Measurements from ENCODE around the gene ABHD1. TPM values are rescaled to one million over a fixed set of nuclear protein-coding genes. Genes with fewer than 3 reads are reported as not detected.

Gene ABHD1
- total and polyA plus RNA-seq, 9 donors, result 0.86 to 2.4 (median 1.5) TPM; not detected in 2

GRCh38 chr2:27179344-27180000 is 55.9 kb downstream of the ABHD1 start:
- no peaks in the 10 kb centered on the region for H3K9me3 ChIP-seq
- peak overlapping the region in 1 of 2 donors; percentile 13 for H3K27ac ChIP-seq

More at GRCh38 chr2:27179344-27180000, 55.9 kb downstream of the ABHD1 start:
- TF ChIP-seq EP300 (IDR thresholded peaks at IDR 0.05) (no peak), POLR2A (IDR thresholded peaks at IDR 0.05) (no peak), CTCF (IDR thresholded peaks at IDR 0.05) (no peak)
- intact Hi-C loops (cut with DNase I), result no loop called here
- no peak for DNase-seq
- no peaks in the 10 kb centered on the region for H3K27me3 ChIP-seq
- H3K4me1 ChIP-seq (ENCODE audit: insufficient read depth), result peaks cover 19% of the 10 kb centered on the region
- no peak overlapping the region for H3K4me3 ChIP-seq
- no peaks in the 10 kb centered on the region for H3K36me3 ChIP-seq
- 31 to 49% (median 35%) methylated on average over 3 of the region's 3 CpGs for WGBS, 3 donors

Other genes with a start within 250 kb of the ABHD1 start
- 10 to 100 TPM; 23.8 to 51.8 (median 34.0) TPM for gene MAPRE3, start 153.2 kb upstream of the ABHD1 start, total RNA-seq
- gene MAPRE3, start 153.2 kb upstream of the ABHD1 start, polyA plus RNA-seq, result 10 to 100 TPM; 34.3 to 45.4 TPM
- 100 to 1,000 TPM in 1 of 7 donors, 10 to 100 TPM in 6; 26.5 to 101 (median 73.9) TPM for gene TMEM214, start 90.8 kb upstream of the ABHD1 start, total RNA-seq
- 10 to 100 TPM; 41.7 to 66.2 TPM for gene TMEM214, start 90.8 kb upstream of the ABHD1 start, polyA plus RNA-seq
- 10 to 100 TPM; 11.7 to 26.9 (median 23.9) TPM for gene AGBL5, start 72.1 kb upstream of the ABHD1 start, total RNA-seq
- 10 to 100 TPM; 17.6 to 24.8 TPM for gene AGBL5, start 72.1 kb upstream of the ABHD1 start, polyA plus RNA-seq
- 100 to 1,000 TPM; 201 to 319 (median 264) TPM for gene OST4, start 52.2 kb upstream of the ABHD1 start, total RNA-seq
- gene OST4, start 52.2 kb upstream of the ABHD1 start, polyA plus RNA-seq, result 100 to 1,000 TPM; 379 to 588 TPM
- 100 to 1,000 TPM; 121 to 321 (median 264) TPM for gene EMILIN1, start 45.2 kb upstream of the ABHD1 start, total RNA-seq
- gene EMILIN1, start 45.2 kb upstream of the ABHD1 start, polyA plus RNA-seq, result 100 to 1,000 TPM in 1 of 2 donors, 1 to 10 TPM in 1; 8.6 to 177 TPM
- gene KHK, start 37.0 kb upstream of the ABHD1 start, total RNA-seq, result 10 to 100 TPM in 1 of 7 donors, 1 to 10 TPM in 6; 1.3 to 10.7 (median 8.0) TPM
- gene KHK, start 37.0 kb upstream of the ABHD1 start, polyA plus RNA-seq, result 1 to 10 TPM; 2.7 to 3.9 TPM
- gene CGREF1, start 4.7 kb upstream of the ABHD1 start, total RNA-seq, result 10 to 100 TPM in 5 of 7 donors, 1 to 10 TPM in 2; 7.9 to 23.9 (median 17.6) TPM
- gene CGREF1, start 4.7 kb upstream of the ABHD1 start, polyA plus RNA-seq, result 1 to 10 TPM; 7.9 to 9.5 TPM
- gene PREB, start 10.8 kb downstream of the ABHD1 start, total RNA-seq, result 100 to 1,000 TPM in 1 of 7 donors, 10 to 100 TPM in 6; 42.7 to 113 (median 70.8) TPM
- gene PREB, start 10.8 kb downstream of the ABHD1 start, polyA plus RNA-seq, result 10 to 100 TPM; 43.5 to 62.3 TPM
- gene PRR30, start 15.6 kb downstream of the ABHD1 start, total RNA-seq, result not detected
- not detected for gene PRR30, start 15.6 kb downstream of the ABHD1 start, polyA plus RNA-seq
- gene TCF23, start 25.2 kb downstream of the ABHD1 start, total RNA-seq, result 10 to 100 TPM in 5 of 7 donors, 1 to 10 TPM in 2; 8.4 to 72.2 (median 41.7) TPM
- 10 to 100 TPM; 31.7 to 56.1 TPM for gene TCF23, start 25.2 kb downstream of the ABHD1 start, polyA plus RNA-seq
- 100 to 1,000 TPM; 123 to 198 (median 135) TPM for gene ATRAID, start 88.2 kb downstream of the ABHD1 start, total RNA-seq
- gene ATRAID, start 88.2 kb downstream of the ABHD1 start, polyA plus RNA-seq, result 100 to 1,000 TPM; 199 to 318 TPM
- 10 to 100 TPM; 14.2 to 37.9 (median 21.4) TPM for gene SLC5A6, start 88.5 kb downstream of the ABHD1 start, total RNA-seq
- gene SLC5A6, start 88.5 kb downstream of the ABHD1 start, polyA plus RNA-seq, result 10 to 100 TPM; 11.2 to 13.9 TPM
- 10 to 100 TPM; 15.3 to 53.9 (median 36.3) TPM for gene CAD, start 93.6 kb downstream of the ABHD1 start, total RNA-seq
- 10 to 100 TPM; 11.9 to 16.2 TPM for gene CAD, start 93.6 kb downstream of the ABHD1 start, polyA plus RNA-seq
- 1 to 10 TPM in 1 of 7 donors, under 1 TPM in 3, not detected in 3; 0.23 to 1.1 (median 0.45) TPM for gene SLC30A3, start 139.2 kb downstream of the ABHD1 start, total RNA-seq
- under 1 TPM; 0.27 to 0.38 TPM for gene SLC30A3, start 139.2 kb downstream of the ABHD1 start, polyA plus RNA-seq
- under 1 TPM in 1 of 7 donors, not detected in 6; 0.56 TPM for gene DNAJC5G, start 151.6 kb downstream of the ABHD1 start, total RNA-seq
- gene DNAJC5G, start 151.6 kb downstream of the ABHD1 start, polyA plus RNA-seq, result under 1 TPM; 0.16 to 0.83 TPM
- gene TRIM54, start 158.6 kb downstream of the ABHD1 start, total RNA-seq, result under 1 TPM in 4 of 7 donors, not detected in 3; 0.12 to 0.72 (median 0.49) TPM
- under 1 TPM; 0.20 to 0.21 TPM for gene TRIM54, start 158.6 kb downstream of the ABHD1 start, polyA plus RNA-seq
- gene UCN, start 184.6 kb downstream of the ABHD1 start, total RNA-seq, result 1 to 10 TPM; 1.4 to 5.6 (median 1.6) TPM
- 1 to 10 TPM in 1 of 2 donors, not detected in 1; 1.5 TPM for gene UCN, start 184.6 kb downstream of the ABHD1 start, polyA plus RNA-seq
- 10 to 100 TPM; 47.0 to 64.3 (median 59.9) TPM for gene MPV17, start 199.3 kb downstream of the ABHD1 start, total RNA-seq
- 100 to 1,000 TPM in 1 of 2 donors, 10 to 100 TPM in 1; 61.8 to 169 TPM for gene MPV17, start 199.3 kb downstream of the ABHD1 start, polyA plus RNA-seq
- 10 to 100 TPM; 32.8 to 57.7 (median 45.8) TPM for gene GTF3C2, start 232.9 kb downstream of the ABHD1 start, total RNA-seq
- 10 to 100 TPM; 26.8 to 49.9 TPM for gene GTF3C2, start 232.9 kb downstream of the ABHD1 start, polyA plus RNA-seq
- 10 to 100 TPM; 28.0 to 46.8 (median 39.0) TPM for gene EIF2B4, start 246.5 kb downstream of the ABHD1 start, total RNA-seq
- 10 to 100 TPM; 37.0 to 39.9 TPM for gene EIF2B4, start 246.5 kb downstream of the ABHD1 start, polyA plus RNA-seq
- gene SNX17, start 246.8 kb downstream of the ABHD1 start, total RNA-seq, result 100 to 1,000 TPM in 4 of 7 donors, 10 to 100 TPM in 3; 72.3 to 111 (median 100) TPM
- 10 to 100 TPM; 82.5 to 94.3 TPM for gene SNX17, start 246.8 kb downstream of the ABHD1 start, polyA plus RNA-seq